Tibial nerve (tissue), 4 donors: Measurements from ENCODE around the gene ARAP1. TPM values are rescaled to one million over a fixed set of nuclear protein-coding genes. Genes with fewer than 3 reads are reported as not detected.

Experiments used
- DNase-seq, 2 donors: peaks; one replicate each; pipeline ENCODE4 v3.0.0-alpha.2; 2019; ENCODE audit warnings: low spot score in 2 of 2
- H3K27ac ChIP-seq, 4 donors: fragments of 200-600 bp; sonication (generic) in 3 of 4; one replicate each; pipeline ENCODE4 v1.5.1; 2017 to 2019; ENCODE audit warnings: mild to moderate bottlenecking in 1 of 4
- H3K27me3 ChIP-seq, 2 donors: fragments of 200-600 bp; sonication (generic) in 1 of 2; one replicate each; pipeline versions ENCODE4 v1.5.1 to v1.6.0; 2017 to 2019
- H3K36me3 ChIP-seq, 3 donors: fragments of 200-600 bp; sonication (generic); one replicate each; pipeline ENCODE4 v1.5.1; 2018 to 2019
- H3K4me1 ChIP-seq, 4 donors: fragments of 200-600 bp; sonication (generic) in 3 of 4; one replicate each; pipeline ENCODE4 v1.5.1; 2017 to 2019
- H3K4me3 ChIP-seq, 4 donors: fragments of 200-600 bp; sonication (generic) in 3 of 4; one replicate each; pipeline ENCODE4 v1.5.1; 2017 to 2019; ENCODE audit warnings: mild to moderate bottlenecking in 1 of 4, moderate library complexity in 1 of 4
- H3K9me3 ChIP-seq, 4 donors: fragments of 200-600 bp; sonication (generic) in 3 of 4; one replicate each; pipeline ENCODE4 v1.5.1; 2017 to 2019
- CTCF ChIP-seq, 5 experiments: fragments of 200-600 bp in 3 of 5; fragments of 450-650 bp in 2 of 5; sonication (generic) in 3 of 5; IDR thresholded peaks; one replicate each; pipeline ENCODE4 v1.5.1; 2016 to 2019; ENCODE audit warnings: antibody characterized with exemption in 5 of 5, mild to moderate bottlenecking in 3 of 5, moderate library complexity in 2 of 5
- EP300 ChIP-seq, 2 donors: sonication (generic); formaldehyde crosslinking; IDR thresholded peaks; one replicate each; pipeline ENCODE4 v1.6.1; 2017; ENCODE audit warnings: antibody characterized with exemption in 2 of 2, mild to moderate bottlenecking in 1 of 2
- POLR2A ChIP-seq, 2 donors: fragments of 450-650 bp; IDR thresholded peaks; one replicate each; pipeline ENCODE4 v1.6.1; 2017; ENCODE audit warnings: antibody characterized with exemption in 2 of 2, mild to moderate bottlenecking in 2 of 2, moderate library complexity in 2 of 2
- WGBS, 2 donors: methylation state at CpG; one replicate each; pipeline ENCODE4 v1.1.5; 2018; 5-methylcytosine and 5-hydroxymethylcytosine counted together
- small RNA-seq: library from RNA; depleted of rRNA; stranded (forward); fragments of <200 nt; gene quantifications from one replicate; pipeline ENCODE3, GENCODE V24; 2016
- total RNA-seq, 4 donors: library from RNA; depleted of rRNA; stranded (reverse); fragments of >200 nt; gene quantifications; one replicate each; pipeline ENCODE4 v1.1.0, GENCODE V29; 2016

ARAP1 gene
- total RNA-seq, 4 donors from 2014 or later, result 104 to 151 (median 149) TPM

GRCh38 chr11:72635933-72636332, 116.3 kb downstream of the ARAP1 start:
- TF ChIP-seq CTCF (IDR thresholded peaks at IDR 0.05), result no peak
- TF ChIP-seq POLR2A (IDR thresholded peaks at IDR 0.05), result no peak
- TF ChIP-seq EP300 (IDR thresholded peaks at IDR 0.05), result no peak
- peaks cover 0 to 38% of the 10 kb centered on the region in 2 donors for H3K27me3 ChIP-seq
- H3K36me3 ChIP-seq, result no peaks in the 10 kb centered on the region
- peaks cover 0 to 5% (median 0%) of the 10 kb centered on the region in 4 donors for H3K4me1 ChIP-seq
- no peak overlapping the region for H3K4me3 ChIP-seq
- H3K9me3 ChIP-seq, result no peaks in the 10 kb centered on the region
- WGBS, 2 donors, result 53 to 59% methylated on average over 6 of the region's 6 CpGs
- no peak for DNase-seq
- no peak overlapping the region for H3K27ac ChIP-seq

GRCh38 chr11:72635309-72635915, 116.8 kb downstream of the ARAP1 start:
- TF ChIP-seq CTCF (IDR thresholded peaks at IDR 0.05) (no peak), POLR2A (IDR thresholded peaks at IDR 0.05) (no peak), EP300 (IDR thresholded peaks at IDR 0.05) (no peak)
- no peak overlapping the region for H3K4me3 ChIP-seq
- H3K9me3 ChIP-seq, result no peaks in the 10 kb centered on the region
- H3K36me3 ChIP-seq, result no peaks in the 10 kb centered on the region
- H3K4me1 ChIP-seq, result peaks cover 0 to 6% (median 0%) of the 10 kb centered on the region in 4 donors
- no peak for DNase-seq
- 70 to 75% methylated on average over 9 of the region's 9 CpGs for WGBS, 2 donors
- H3K27ac ChIP-seq, result no peak overlapping the region
- H3K27me3 ChIP-seq, result peaks cover 0 to 33% of the 10 kb centered on the region in 2 donors

Small RNA genes lying within 50 kb of the gene (small RNA-seq; reads per million reads assigned to genes)
- not detected for gene MIR4692
- gene RF00019, result not detected

Other genes starting within 250 kb of the ARAP1 start
- gene PDE2A, start 78.0 kb downstream of the ARAP1 start, total RNA-seq, result 10 to 100 TPM; 30.3 to 75.7 (median 43.1) TPM
- gene STARD10, start 41.6 kb upstream of the ARAP1 start, total RNA-seq, result 10 to 100 TPM; 19.4 to 31.5 (median 23.7) TPM
- 10 to 100 TPM; 26.9 to 60.0 (median 36.6) TPM for gene ATG16L2, start 62.0 kb upstream of the ARAP1 start, total RNA-seq